ENCODE results near the gene CTRB2.

GRCh38 chr16:75207831-75208230 lies 870 bp upstream of the CTRB2 start:
- TF ChIP-seq, protein P1, sequence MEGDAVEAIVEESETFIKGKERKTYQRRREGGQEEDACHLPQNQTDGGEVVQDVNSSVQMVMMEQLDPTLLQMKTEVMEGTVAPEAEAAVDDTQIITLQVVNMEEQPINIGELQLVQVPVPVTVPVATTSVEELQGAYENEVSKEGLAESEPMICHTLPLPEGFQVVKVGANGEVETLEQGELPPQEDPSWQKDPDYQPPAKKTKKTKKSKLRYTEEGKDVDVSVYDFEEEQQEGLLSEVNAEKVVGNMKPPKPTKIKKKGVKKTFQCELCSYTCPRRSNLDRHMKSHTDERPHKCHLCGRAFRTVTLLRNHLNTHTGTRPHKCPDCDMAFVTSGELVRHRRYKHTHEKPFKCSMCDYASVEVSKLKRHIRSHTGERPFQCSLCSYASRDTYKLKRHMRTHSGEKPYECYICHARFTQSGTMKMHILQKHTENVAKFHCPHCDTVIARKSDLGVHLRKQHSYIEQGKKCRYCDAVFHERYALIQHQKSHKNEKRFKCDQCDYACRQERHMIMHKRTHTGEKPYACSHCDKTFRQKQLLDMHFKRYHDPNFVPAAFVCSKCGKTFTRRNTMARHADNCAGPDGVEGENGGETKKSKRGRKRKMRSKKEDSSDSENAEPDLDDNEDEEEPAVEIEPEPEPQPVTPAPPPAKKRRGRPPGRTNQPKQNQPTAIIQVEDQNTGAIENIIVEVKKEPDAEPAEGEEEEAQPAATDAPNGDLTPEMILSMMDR (IDR thresholded peaks at IDR 0.05) = no peak
- TF ChIP-seq POLR2AphosphoS5 (IDR thresholded peaks at IDR 0.05; ENCODE audit: insufficient read depth in 1 of 2, low read depth in 1 of 2) = no peak
